ENCODE results near the gene HDAC2.

DNA sequence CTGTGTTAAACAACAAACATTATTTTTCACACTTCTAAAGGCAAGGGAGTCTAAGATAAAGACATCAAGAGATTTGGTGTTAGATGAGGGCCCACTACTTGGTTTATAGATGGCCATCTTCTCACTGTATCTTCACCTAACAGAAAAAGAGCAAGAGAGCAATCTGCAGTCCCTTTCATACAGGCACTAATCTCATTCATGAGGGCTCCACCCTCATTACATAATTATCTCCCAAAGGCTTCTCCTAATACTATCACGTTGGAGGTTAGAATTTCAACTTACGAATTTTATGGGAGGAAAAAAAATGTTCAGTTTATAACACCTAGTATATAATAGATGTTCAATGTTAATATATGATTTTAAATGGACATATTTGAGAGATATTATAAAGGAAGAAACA lies 45.6 kb downstream of the HDAC2 start:
- TF ChIP-seq CTCF (IDR thresholded peaks at IDR 0.05) (no peak), POLR2A (IDR thresholded peaks at IDR 0.05) (no peak)

All from adrenal gland (tissue), 5 donors.